DMS 273 (cell line): ENCODE results near the gene KCNJ15.
"Not testable (repeated sequence)": the region's sequence is repeated elsewhere in the genome, so short reads cannot be mapped to it uniquely, and the experiment has no call there.

Experiments used
- DNase-seq: peaks from one replicate; lab custom pipeline; 2025; ENCODE audit not compliant: unreplicated experiment; lab: John Stamatoyannopoulos, UW

The KCNJ15 gene

GRCh38 chr21:38256599-38257302, at the start of gene KCNJ15:
KCNJ15 (plus strand) TSS chr21:38256991; CDS start chr21:38299262, 42,271 bp downstream.
- DNase-seq: no peak

- DNase-seq: no peak
Measured at GRCh38 chr21:38208118-38208517, 48.7 kb upstream of the KCNJ15 start.

- DNase-seq: no peak
Measured at GRCh38 chr21:38211321-38211720, 45.5 kb upstream of the KCNJ15 start.

- no peak for DNase-seq
Measured at GRCh38 chr21:38212706-38213105, 44.1 kb upstream of the KCNJ15 start.

- DNase-seq: peak; percentile 87
Measured at GRCh38 chr21:38219049-38219628, 37.7 kb upstream of the KCNJ15 start.

- no peak for DNase-seq
Measured at GRCh38 chr21:38220270-38220737, 36.5 kb upstream of the KCNJ15 start.

GRCh38 chr21:38221594-38221993, 35.2 kb upstream of the KCNJ15 start:
- no peak for DNase-seq

- DNase-seq: peak; percentile 54
Measured at GRCh38 chr21:38223893-38224540, 32.8 kb upstream of the KCNJ15 start.

DNA sequence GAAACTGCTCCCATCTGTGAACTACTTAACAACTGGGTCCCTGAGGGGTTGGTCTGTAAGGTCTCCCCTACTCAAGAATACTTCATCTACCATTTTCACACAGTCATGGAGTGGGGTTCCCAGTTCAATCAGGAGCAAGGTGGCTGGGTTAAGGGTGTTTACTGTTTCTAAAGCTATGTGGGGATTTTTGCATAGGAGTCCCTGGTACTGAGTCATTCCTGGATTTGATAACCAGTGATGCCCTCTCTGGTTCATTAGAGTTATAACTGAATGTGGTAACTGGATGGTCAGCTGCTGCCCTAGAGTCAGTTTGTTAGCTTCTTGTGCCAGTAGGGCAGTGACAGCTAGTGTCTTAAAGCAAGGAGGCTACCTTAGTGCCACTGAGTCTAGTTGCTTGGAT, 29.4 kb upstream of the KCNJ15 start:
- no peak for DNase-seq

- DNase-seq: no peak
Measured at GRCh38 chr21:38228115-38228514, 28.7 kb upstream of the KCNJ15 start.

- DNase-seq: no peak
Measured at GRCh38 chr21:38228537-38228936, 28.3 kb upstream of the KCNJ15 start.

- DNase-seq: peak; percentile 36
Measured at GRCh38 chr21:38229260-38229877, 27.4 kb upstream of the KCNJ15 start.

- no peak for DNase-seq
Measured at GRCh38 chr21:38234395-38235142, 22.2 kb upstream of the KCNJ15 start.

- not testable (repeated sequence) for DNase-seq
Measured at GRCh38 chr21:38235251-38235650, 21.5 kb upstream of the KCNJ15 start.

- DNase-seq: no peak
Measured at GRCh38 chr21:38236232-38236631, 20.6 kb upstream of the KCNJ15 start.

DNA sequence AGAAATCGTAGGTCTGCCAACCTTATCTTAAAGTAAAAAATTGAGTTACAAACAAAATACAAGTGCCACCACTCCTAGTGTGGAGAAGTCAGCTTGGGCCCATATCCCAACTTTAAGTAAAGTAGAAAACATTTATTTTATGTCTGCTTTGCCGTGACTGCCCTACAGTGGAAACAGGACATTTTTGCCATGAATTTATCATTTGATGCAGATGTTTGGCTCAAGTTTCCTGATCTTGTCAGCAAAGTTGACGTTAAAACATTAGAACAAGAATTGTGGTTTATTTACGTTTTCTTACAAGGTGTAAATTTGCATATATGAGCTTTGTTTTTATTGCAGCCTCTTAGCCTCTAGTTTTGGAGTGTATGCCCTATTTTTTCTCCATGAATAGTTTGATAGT, 17.1 kb upstream of the KCNJ15 start:
- no peak for DNase-seq

GRCh38 chr21:38240129-38240528, 16.7 kb upstream of the KCNJ15 start:
- DNase-seq: no peak

DNA sequence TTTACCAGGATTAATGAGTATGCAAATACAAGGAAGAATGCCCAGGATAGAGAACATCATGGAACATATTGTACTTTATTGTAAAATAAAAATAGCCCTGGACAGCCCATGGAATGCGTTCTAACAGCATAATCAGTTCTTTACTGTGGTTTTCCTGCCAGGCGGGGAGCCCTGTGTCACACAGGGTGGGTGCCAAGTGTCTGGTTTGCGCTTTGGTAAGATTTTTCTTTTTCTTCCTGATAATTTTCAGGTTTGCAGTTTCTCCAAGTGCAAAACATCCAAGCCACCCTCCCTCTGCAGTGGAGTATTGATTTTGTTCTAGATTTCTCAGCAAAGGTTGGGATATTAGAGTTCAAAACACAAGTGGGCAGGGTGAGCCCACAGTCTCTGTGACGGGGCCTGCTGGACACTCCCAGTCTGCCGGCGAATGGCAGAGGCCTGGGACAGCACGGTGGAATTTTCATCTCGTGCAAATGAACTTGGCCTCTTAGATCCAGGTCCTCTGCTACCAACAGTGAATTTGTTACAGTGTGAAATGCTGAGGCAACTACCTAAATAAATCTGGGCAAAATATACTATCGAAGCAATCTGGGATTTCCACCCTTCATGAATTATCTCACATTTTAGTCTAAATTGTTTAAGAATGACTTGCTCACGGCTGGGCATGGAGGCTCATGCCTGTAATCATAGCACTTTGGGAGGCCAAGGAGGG, 15.6 kb upstream of the KCNJ15 start:
- no peak for DNase-seq

DNA sequence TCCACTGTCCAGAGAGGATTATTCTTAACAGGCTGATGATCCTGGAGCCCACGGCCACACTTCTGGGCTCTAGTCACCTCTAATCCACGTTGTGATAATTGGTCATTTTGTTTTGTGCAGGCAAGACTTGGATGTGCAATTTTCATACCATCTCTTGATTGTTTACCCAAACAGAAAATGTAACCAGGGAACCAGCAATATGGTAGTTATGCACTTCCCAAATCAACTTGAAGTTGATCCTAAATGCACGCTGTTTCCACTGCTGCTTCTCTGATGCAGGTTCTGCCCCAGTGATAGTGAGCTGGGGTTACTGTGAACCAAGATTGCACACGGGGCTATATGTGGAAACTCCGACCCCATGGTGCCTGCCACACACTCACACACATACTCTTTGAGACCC, 14.7 kb upstream of the KCNJ15 start:
- no peak for DNase-seq

GRCh38 chr21:38243732-38244406, 12.9 kb upstream of the KCNJ15 start:
- no peak for DNase-seq
